Activated naive CD4-positive, alpha-beta T cell treated with Interleukin-2 at 50 U/mL for 16 hours (primary cell): ENCODE results near the gene CADM4.
"Not testable (repeated sequence)": the region's sequence is repeated elsewhere in the genome, so short reads cannot be mapped to it uniquely, and the experiment has no call there.

Experiments used
- DNase-seq: peaks from one replicate; pipeline ENCODE4 v3.0.0-alpha.2; 2020

Gene CADM4

DNA sequence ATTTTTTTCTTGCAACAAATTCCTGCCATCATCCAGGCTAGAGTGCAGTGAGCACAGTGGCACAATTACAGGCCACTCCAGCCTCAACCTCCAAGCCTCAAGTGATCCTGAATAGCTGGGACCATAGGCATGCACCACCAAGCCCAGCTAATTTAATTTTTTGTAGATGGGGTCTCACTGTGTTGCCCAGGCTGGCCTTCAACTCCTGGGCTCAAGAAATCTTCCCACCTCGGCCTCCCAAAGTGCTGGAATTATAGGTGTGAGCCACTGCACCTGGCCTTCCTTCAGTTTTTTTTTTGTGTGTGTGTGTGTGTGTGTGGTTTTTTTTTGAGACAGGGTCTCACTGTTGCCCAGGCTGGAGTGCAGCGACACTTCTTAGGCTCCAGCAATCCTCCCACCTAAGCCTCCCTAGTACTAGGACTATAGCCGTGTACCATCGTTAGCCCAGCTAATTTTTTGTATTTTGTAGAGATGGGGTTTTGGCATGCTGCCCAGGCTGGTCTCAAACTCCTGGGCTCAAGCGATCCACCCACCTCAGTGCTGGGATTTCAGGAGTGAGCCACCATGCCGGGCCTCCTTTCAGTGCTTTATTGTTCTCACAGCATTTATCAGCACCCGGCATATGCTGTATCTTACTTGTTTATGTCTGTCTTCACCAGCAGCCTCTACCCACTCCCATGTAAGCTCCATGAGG, 33.6 kb downstream of the CADM4 start:
- DNase-seq = no peak

DNA sequence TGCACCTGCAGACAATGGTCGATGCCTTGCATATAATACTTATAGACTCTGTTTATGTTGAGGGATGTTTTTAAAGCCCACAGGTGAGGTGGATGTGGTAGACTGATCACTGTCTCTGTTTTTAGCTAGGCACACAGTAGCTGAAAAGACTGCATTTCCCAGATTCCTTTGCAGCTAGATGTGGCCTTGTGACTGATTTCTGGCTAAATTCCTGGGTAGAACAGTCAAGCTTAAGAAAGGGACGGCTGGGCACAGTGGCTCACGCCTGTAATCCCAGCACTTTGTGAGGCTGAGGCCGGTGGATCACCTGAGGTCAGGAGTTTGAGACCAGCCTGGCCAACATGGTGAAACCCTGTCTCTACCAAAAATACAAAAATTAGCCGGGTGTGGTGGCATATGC, 39.3 kb downstream of the CADM4 start:
- not testable (repeated sequence) for DNase-seq

GRCh38 chr19:43599635-43600295, 39.9 kb downstream of the CADM4 start:
- DNase-seq = no peak

GRCh38 chr19:43598445-43599240, 41.0 kb downstream of the CADM4 start:
- no peak for DNase-seq

DNA sequence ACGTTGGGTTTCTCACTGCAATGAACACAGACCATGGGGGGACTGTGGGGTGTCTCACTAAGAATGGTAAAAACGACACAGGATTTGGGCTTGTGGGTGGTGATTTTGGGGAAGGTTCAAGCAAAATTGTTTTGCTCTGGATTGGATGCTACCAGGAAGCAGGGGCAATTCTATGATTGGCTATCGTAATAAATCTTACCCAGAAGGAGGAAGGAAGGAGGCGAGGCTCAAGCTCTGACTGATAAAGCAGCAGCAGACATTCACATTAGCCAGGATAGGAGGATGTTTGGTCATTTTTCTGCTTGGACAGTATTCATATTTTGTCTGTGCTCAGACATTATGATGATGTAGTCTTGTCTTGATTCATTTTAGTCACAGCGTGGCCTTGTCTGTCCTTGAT, 41.8 kb downstream of the CADM4 start:
- DNase-seq = no peak

- DNase-seq = no peak
Observed at GRCh38 chr19:43596842-43597461, 42.7 kb downstream of the CADM4 start.

DNA sequence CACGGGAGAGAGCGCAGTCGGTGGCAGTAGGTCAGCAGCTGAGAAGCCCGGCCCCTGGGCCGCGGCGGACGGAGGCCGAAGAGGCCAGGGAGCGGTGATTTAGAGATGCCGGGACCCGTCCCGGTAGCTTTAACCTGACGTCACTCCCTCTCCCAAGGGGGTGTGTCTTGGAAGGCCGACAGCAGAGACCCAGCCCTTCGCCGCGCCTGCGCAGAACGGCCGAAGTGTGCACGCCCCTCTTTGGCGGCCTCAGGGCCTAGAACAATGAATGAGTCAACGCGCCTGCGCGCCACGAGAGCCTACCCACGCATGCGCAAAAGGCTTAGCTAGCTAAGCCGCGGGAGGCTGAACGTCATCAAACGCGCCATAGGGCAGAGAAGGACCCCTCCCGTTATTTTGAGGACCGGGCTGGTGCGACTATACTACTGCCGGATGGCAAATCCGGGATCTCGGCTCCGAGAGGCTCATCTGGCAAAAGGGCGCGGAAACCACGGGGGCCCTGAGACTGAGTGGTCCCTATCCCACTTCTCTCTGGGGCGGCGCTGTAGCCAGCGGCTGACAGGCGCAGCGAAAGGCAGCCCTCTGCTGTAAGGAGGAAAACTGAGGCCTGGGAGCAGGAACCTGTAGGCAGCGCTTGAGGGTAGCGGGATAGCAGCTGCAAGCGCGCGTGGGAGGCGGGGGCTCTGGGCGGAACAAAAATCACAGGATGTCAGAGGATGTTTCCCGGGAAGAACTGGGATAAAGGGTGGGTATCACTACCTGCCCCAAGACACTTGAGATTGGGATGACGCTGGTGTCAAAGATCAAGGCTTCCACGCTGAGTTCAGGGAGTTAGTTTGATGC, 43.4 kb downstream of the CADM4 start, which contains the start of the genes IRGQ and ZNF576:
TSS of gene IRGQ (minus strand) at position 136 of the 843 bp plus-strand sequence. CDS start 796 bp downstream, outside the sequence.
TSS of gene ZNF576 (plus strand) at position 597 of the 843 bp plus-strand sequence. CDS start 514 bp downstream, outside the sequence.
- DNase-seq = peak; percentile 100

DNA sequence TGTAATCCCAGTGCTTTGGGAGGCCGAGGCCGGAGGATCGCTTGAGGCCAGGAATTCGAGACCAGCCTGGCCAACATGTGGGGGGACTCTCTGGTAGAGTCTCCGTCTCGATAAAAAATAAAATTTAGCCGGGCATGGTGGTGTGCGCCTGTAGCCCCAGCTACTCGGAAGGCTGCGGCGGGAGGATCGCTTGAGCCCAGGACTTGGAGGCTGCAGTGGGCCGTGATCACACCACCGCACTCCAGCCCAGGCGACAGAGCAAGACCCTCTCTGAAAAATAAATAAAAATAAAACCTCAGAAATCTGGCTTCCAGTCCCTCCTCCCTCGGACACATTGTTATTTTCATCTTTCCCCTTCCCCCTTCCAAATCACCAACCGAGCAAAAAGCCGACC, 44.0 kb downstream of the CADM4 start:
- no peak for DNase-seq

- peak; percentile 73 for DNase-seq
Observed at GRCh38 chr19:43594710-43595604, 44.7 kb downstream of the CADM4 start.

DNA sequence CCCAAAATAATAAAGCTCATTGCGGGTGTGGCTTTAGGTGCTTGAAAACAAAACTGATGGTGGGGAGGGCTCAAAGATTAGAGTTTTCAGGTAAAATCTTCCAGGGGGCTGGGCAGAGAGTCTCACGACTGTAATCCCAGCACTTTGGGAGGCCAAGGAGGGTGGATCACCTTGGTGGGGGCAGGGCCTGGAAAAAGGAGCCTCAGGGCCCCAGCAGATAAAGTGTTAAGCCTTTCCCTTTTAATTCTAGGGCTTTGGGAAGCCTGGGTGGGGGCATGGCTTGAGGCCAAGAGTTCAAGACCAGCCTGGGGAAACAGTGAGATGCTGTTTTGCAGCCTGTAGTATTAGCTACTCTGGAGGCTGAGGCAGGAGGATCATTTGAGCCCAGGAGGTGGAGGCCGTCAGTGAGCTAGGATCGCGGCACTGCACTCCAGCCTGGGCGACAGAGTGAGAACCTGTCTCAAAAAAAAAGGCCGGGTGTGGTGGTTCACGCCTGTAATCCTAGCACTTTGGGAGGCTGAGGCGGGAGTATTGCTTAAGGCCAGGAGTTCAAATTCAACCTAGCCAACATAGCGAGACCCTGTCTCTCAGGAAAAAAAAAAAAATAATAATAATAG, 45.5 kb downstream of the CADM4 start:
- no peak for DNase-seq

DNA sequence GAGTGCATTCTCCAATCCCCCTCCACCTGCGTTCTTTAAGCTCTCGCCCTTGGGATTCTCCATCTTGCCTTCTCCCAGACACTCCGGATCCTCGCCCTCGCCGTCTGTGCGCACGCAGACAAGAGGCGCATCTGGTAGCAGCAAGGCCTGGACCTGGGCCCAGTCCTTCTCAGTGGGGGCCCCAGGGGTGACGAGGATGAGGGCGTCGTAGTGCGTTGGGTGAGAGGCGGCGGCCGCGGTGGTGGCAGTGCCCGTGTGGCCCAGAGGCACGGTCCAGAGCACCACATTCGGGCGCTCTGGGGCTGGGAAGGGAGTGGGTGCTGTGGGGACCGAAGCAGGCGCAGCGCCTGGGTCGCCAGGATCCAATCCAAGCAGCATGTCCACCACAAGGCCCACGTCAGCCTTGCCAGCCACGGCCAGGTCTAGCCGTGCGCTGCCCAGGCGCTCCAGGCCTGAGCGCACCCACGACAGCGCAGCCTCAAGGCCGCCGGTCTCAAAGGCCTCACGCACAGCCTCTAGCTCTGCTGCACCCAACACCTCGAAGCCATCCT, 46.8 kb downstream of the CADM4 start:
- no peak for DNase-seq

GRCh38 chr19:43591904-43592772, 47.5 kb downstream of the CADM4 start:
- no peak for DNase-seq

GRCh38 chr19:43589678-43590077, 50.0 kb downstream of the CADM4 start:
- DNase-seq = no peak

DNA sequence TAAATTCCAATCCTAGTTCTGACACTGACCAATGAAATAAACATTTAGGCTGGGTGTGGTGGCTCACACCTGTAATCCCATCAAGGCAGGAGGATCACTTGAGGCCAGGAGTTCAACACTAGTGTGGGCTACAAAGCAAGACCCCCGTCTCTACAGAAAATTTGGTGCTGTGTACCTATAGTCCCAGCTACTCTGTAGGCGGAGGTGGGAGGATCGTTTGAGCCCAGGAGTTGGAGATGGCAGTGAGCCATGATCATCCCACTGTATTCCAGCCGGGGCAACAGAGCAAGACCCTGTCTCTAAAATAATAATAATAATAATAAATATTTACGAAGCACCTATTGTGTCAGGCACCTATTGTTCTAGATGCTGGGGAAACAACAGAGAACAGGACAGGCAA, 50.4 kb downstream of the CADM4 start:
- no peak for DNase-seq

- not testable (repeated sequence) for DNase-seq
Observed at GRCh38 chr19:43587029-43587428, 52.6 kb downstream of the CADM4 start.

DNA sequence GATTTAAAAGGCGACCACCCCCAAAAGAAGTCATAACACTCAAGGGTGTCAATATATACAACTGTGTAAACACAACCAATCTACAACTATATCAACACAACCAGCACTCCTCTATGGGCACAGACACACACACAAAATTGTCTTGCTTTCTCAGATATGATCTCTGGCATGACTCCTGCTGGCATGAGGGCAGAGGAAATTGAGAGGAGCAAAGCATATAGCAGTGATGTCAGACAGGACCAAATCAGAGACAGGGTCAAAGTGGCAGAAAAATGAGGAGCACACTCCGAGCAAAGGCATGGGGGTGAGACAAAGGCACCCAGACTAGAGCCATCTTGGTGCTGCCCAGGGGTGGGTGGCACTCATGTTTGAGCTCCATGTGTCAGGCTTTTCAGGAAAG, 53.3 kb downstream of the CADM4 start:
- no peak for DNase-seq

GRCh38 chr19:43584484-43584883, 55.2 kb downstream of the CADM4 start:
- no peak for DNase-seq

DNA sequence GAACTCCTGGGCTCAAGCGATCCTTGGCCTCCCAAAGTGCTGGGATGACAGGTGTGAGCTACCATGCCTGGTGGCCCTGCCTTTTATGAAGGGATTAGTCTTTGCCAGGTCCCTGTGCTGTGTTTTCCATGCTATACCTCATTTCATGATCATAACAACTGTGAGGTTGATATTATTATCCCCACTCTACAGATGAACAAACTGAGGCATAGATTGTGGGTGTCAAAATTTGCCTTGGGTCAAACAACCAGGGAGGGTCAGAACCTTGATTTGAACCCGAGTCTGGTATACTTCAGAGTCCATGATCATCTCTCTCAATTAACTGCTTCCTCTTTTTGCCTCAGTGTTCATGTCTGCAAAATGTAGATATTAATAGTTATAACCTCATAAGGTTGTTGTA, 57.2 kb downstream of the CADM4 start:
- DNase-seq = no peak

DNA sequence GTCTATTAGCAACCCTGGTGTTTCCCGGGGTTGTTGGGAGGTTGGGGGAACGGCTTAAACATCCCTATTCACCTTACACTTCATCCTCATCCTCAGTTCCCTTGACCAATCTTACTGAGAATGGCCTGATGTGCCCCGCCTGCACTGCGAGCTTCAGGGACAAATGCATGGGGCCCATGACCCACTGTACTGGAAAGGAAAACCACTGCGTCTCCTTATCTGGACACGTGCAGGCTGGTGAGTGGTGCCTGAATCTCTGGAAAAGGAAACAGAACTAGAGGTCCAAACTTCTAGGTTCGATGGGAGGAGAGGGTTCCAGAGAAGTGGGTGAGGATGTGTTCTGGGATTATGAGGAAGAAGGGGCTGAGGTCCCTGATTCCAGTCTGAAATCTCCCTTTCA, 58.2 kb downstream of the CADM4 start:
- DNase-seq = no peak
